ENCODE results near the gene TRIM5. TPM values are rescaled to one million over a fixed set of nuclear protein-coding genes. Genes with fewer than 3 reads are reported as not detected.
"Not testable (repeated sequence)": the region's sequence is repeated elsewhere in the genome, so short reads cannot be mapped to it uniquely, and the experiment has no call there.

Gene TRIM5
- total RNA-seq, 1 donor, result 29.7 TPM

- H3K27ac ChIP-seq (ENCODE audit: low read depth, low read length), result peak within 1 kb of the TSS; percentile 95
- H4K20me1 ChIP-seq (ENCODE audit: insufficient read depth, low read length), result peaks cover 2% of the 10 kb centered on the region
- H3K9me3 ChIP-seq (ENCODE audit: low read depth, low read length), result no peaks in the 10 kb centered on the region
- no peaks in the 10 kb centered on the region for H3K27me3 ChIP-seq (ENCODE audit: insufficient read depth, low read length)
- peak within 1 kb of the TSS; percentile 60 for H2AFZ ChIP-seq (ENCODE audit: low read length)
- no peak for TF ChIP-seq CTCF (IDR thresholded peaks at IDR 0.05; ENCODE audit: extremely low read depth, low read depth, low read length)
- peaks cover 12% of the 10 kb centered on the region for H3K36me3 ChIP-seq (ENCODE audit: insufficient read depth, low read length)
- peaks cover 35% of the 10 kb centered on the region for H3K4me1 ChIP-seq (ENCODE audit: insufficient read depth, low read length)
- DNase-seq (ENCODE audit: insufficient read length, low spot score, missing footprints), result peak; percentile 90
- peaks cover 42% of the 10 kb centered on the region for H3K79me2 ChIP-seq (ENCODE audit: insufficient read depth, low read length)
- peak within 1 kb of the TSS; percentile 70 for H3K4me3 ChIP-seq (ENCODE audit: insufficient read depth, low read length)
- H3K4me2 ChIP-seq (ENCODE audit: insufficient read depth, low read length), result peak within 1 kb of the TSS; percentile 88
These were observed 4.7 kb upstream of the TRIM5 start, which contains the start of gene TRIM22 for GRCh38 chr11:5689551-5689983. TSS of gene TRIM22 (plus strand) at chr11:5689790. CDS start at chr11:5696233, 6,443 bp downstream.

GRCh38 chr11:5688482-5688881, 3.6 kb upstream of the TRIM5 start:
- Histone ChIP-seq H3K4me3 (ENCODE audit: insufficient read depth, low read length) (no peak overlapping the region), H3K27me3 (ENCODE audit: insufficient read depth, low read length) (no peaks in the 10 kb centered on the region), H3K9me3 (ENCODE audit: low read depth, low read length) (no peaks in the 10 kb centered on the region), H3K79me2 (ENCODE audit: insufficient read depth, low read length) (peaks cover 36% of the 10 kb centered on the region), H3K27ac (ENCODE audit: low read depth, low read length) (peak overlapping the region; percentile 95), H3K36me3 (ENCODE audit: insufficient read depth, low read length) (peaks cover 3% of the 10 kb centered on the region), H3K4me2 (ENCODE audit: insufficient read depth, low read length) (no peak overlapping the region), H4K20me1 (ENCODE audit: insufficient read depth, low read length) (no peaks in the 10 kb centered on the region), H2AFZ (ENCODE audit: low read length) (no peak overlapping the region), H3K4me1 (ENCODE audit: insufficient read depth, low read length) (peaks cover 39% of the 10 kb centered on the region)
- DNase-seq (ENCODE audit: insufficient read length, low spot score, missing footprints), result no peak
- TF ChIP-seq CTCF (IDR thresholded peaks at IDR 0.05; ENCODE audit: extremely low read depth, low read depth, low read length), result no peak

DNA sequence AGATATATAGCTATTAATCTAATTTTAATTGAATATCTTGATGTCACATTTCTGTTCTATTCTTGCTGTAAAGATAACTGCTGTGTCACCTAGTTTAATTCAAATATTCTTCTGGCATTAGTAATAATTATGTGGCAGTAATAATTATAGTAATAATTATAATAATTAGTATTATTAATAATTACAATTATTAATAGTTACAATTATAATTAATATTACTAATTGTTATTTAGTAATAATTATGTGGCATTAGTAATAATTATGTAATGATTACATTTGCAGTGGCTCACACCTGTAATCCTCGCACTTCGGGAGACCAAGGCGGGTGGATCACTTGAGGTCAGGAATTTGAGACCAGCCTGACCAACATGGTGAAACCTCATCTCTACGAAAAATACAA, 1.6 kb upstream of the TRIM5 start:
- Histone ChIP-seq H3K9me3 (ENCODE audit: low read depth, low read length) (no peaks in the 10 kb centered on the region), H3K27ac (ENCODE audit: low read depth, low read length) (peak overlapping the region; percentile 100), H3K4me3 (ENCODE audit: insufficient read depth, low read length) (no peak overlapping the region), H3K27me3 (ENCODE audit: insufficient read depth, low read length) (no peaks in the 10 kb centered on the region), H3K36me3 (ENCODE audit: insufficient read depth, low read length) (no peaks in the 10 kb centered on the region), H3K4me2 (ENCODE audit: insufficient read depth, low read length) (no peak overlapping the region), H3K79me2 (ENCODE audit: insufficient read depth, low read length) (peaks cover 33% of the 10 kb centered on the region), H4K20me1 (ENCODE audit: insufficient read depth, low read length) (no peaks in the 10 kb centered on the region), H2AFZ (ENCODE audit: low read length) (no peak overlapping the region), H3K4me1 (ENCODE audit: insufficient read depth, low read length) (peaks cover 36% of the 10 kb centered on the region)
- no peak for DNase-seq (ENCODE audit: insufficient read length, low spot score, missing footprints)
- no peak for TF ChIP-seq CTCF (IDR thresholded peaks at IDR 0.05; ENCODE audit: extremely low read depth, low read depth, low read length)

DNA sequence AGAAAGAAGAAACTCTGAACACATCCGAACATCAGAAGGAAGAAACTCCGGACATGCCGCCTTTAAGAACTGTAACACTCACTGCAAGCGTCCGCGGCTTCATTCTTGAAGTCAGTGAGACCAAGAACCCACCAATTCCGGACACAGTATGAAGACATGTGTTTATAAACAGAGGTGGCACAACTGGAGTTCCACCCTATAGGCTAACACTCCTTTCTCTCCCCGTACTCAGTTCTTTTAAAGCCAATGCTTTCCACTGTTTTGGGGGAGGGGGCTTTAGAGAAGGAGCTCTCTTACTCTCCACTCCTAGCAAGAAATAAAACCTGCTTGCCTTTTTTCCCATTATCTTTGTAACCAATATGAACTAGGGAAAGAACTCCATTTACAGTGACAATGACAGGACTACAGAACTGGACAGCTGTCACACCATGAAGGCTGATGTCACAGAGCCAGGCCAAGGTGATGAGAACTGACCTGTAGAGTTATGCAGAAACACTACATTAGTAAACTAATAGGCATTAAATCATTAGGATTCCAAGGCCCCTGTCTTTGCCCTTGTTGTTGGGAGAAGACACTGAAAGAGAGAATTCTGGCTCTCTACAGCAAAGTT, 733 bp downstream of the TRIM5 start:
- no peaks in the 10 kb centered on the region for H4K20me1 ChIP-seq (ENCODE audit: insufficient read depth, low read length)
- peaks cover 31% of the 10 kb centered on the region for H3K79me2 ChIP-seq (ENCODE audit: insufficient read depth, low read length)
- H3K9me3 ChIP-seq (ENCODE audit: low read depth, low read length), result no peaks in the 10 kb centered on the region
- H2AFZ ChIP-seq (ENCODE audit: low read length), result peak overlapping the region; percentile 63
- peaks cover 18% of the 10 kb centered on the region for H3K4me1 ChIP-seq (ENCODE audit: insufficient read depth, low read length)
- H3K36me3 ChIP-seq (ENCODE audit: insufficient read depth, low read length), result peaks cover 7% of the 10 kb centered on the region
- peak overlapping the region; percentile 100 for H3K27ac ChIP-seq (ENCODE audit: low read depth, low read length)
- peak overlapping the region; percentile 88 for H3K4me2 ChIP-seq (ENCODE audit: insufficient read depth, low read length)
- peak overlapping the region; percentile 69 for H3K4me3 ChIP-seq (ENCODE audit: insufficient read depth, low read length)
- TF ChIP-seq CTCF (IDR thresholded peaks at IDR 0.05; ENCODE audit: extremely low read depth, low read depth, low read length), result no peak
- H3K27me3 ChIP-seq (ENCODE audit: insufficient read depth, low read length), result no peaks in the 10 kb centered on the region
- peak; percentile 79 for DNase-seq (ENCODE audit: insufficient read length, low spot score, missing footprints)

DNA sequence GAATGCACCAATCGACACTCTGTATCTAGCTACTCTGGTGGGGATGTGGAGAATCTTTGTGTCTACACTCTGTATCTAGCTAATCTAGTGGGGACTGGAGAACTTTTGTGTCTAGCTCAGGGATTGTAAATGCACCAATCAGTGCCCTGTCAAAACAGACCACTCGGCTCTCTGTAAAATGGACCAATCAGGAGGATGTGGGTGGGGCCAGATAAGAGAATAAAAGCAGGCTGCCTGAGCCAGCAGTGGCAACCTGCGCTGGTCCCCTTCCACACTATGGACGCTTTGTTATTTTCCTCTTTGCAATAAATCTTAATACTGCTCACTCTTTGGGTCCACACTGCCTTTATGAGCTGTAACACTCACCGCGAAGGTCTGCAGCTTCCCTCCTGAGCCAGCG, 1.3 kb downstream of the TRIM5 start:
- Histone ChIP-seq H3K27ac (ENCODE audit: low read depth, low read length) (peak overlapping the region; percentile 100), H3K4me1 (ENCODE audit: insufficient read depth, low read length) (peaks cover 12% of the 10 kb centered on the region), H3K79me2 (ENCODE audit: insufficient read depth, low read length) (peaks cover 26% of the 10 kb centered on the region), H3K36me3 (ENCODE audit: insufficient read depth, low read length) (peaks cover 11% of the 10 kb centered on the region), H3K4me2 (ENCODE audit: insufficient read depth, low read length) (peak overlapping the region; percentile 88), H3K4me3 (ENCODE audit: insufficient read depth, low read length) (peak overlapping the region; percentile 69)
- DNase-seq (ENCODE audit: insufficient read length, low spot score, missing footprints); H4K20me1 ChIP-seq (ENCODE audit: insufficient read depth, low read length); H3K27me3 ChIP-seq (ENCODE audit: insufficient read depth, low read length); H2AFZ ChIP-seq (ENCODE audit: low read length); H3K9me3 ChIP-seq (ENCODE audit: low read depth, low read length): not testable (repeated sequence)

GRCh38 chr11:5682890-5683441, 1.9 kb downstream of the TRIM5 start:
- not testable (repeated sequence) for H2AFZ ChIP-seq (ENCODE audit: low read length); H4K20me1 ChIP-seq (ENCODE audit: insufficient read depth, low read length); H3K27ac ChIP-seq (ENCODE audit: low read depth, low read length); H3K27me3 ChIP-seq (ENCODE audit: insufficient read depth, low read length); DNase-seq (ENCODE audit: insufficient read length, low spot score, missing footprints); H3K4me3 ChIP-seq (ENCODE audit: insufficient read depth, low read length); H3K4me2 ChIP-seq (ENCODE audit: insufficient read depth, low read length); H3K9me3 ChIP-seq (ENCODE audit: low read depth, low read length)
- peaks cover 26% of the 10 kb centered on the region for H3K79me2 ChIP-seq (ENCODE audit: insufficient read depth, low read length)
- H3K4me1 ChIP-seq (ENCODE audit: insufficient read depth, low read length), result peaks cover 12% of the 10 kb centered on the region
- H3K36me3 ChIP-seq (ENCODE audit: insufficient read depth, low read length), result peaks cover 18% of the 10 kb centered on the region

Data from osteoblast (primary cell).